ENCODE data around the gene SLC4A2. TPM values are rescaled to one million over a fixed set of nuclear protein-coding genes. Genes with fewer than 3 reads are reported as not detected.

The SLC4A2 gene
- total RNA-seq, 1 experiment from 2014 or later: 249 TPM

- intact Hi-C loops (cut with micrococcal nuclease; ENCODE audit: unreplicated experiment): no loop called here
- H3K36me3 ChIP-seq (ENCODE audit: control insufficient read depth, insufficient read depth, low read length): no peaks in the 10 kb centered on the region; the same call in 1 of the 2 replicates
- peaks cover 23% of the 10 kb centered on the region for H3K4me1 ChIP-seq
- H3K4me1 Mint-ChIP-seq (ENCODE audit: low read depth, unreplicated experiment): peaks cover 25% of the 10 kb centered on the region
- no TSS peak for BruUV-seq (replicated peaks)
- H3K27me3 Mint-ChIP-seq (ENCODE audit: insufficient read depth, unreplicated experiment): no peaks in the 10 kb centered on the region
- H3K4me3 Mint-ChIP-seq (ENCODE audit: unreplicated experiment): peak within 1 kb of the TSS; percentile 95
- H3K9me3 Mint-ChIP-seq (ENCODE audit: unreplicated experiment): no peaks in the 10 kb centered on the region
- no peaks in the 10 kb centered on the region for H3K9me3 ChIP-seq
- POLR2A ChIA-PET: interaction anchor here (0.5 kb wide), 1 partner anchor 37 kb away, joined by 14 read pairs; no protein-coding TSS in a partner anchor
- peak within 1 kb of the TSS; percentile 63 for H3K4me3 ChIP-seq (ENCODE audit: low read depth, low read length)
- CTCF ChIA-PET: interaction anchor here (0.6 to 1.6 kb wide), 3 partner anchors 23 to 66 kb away, joined by 3 to 6 read pairs (median 4); partner anchors contain the start of genes ABCB8 and FASTK
- TF ChIP-seq CTCF (IDR thresholded peaks at IDR 0.05; ENCODE audit: insufficient read depth in 1 of 2, low read depth in 1 of 2, low read length in 1 of 2, severe bottlenecking in 1 of 2, unreplicated experiment in 1 of 2): no peak
- no peak for DNase-seq
- H3K27ac Mint-ChIP-seq (ENCODE audit: unreplicated experiment): peak within 1 kb of the TSS; percentile 94
- no peaks in the 10 kb centered on the region for H3K27me3 ChIP-seq (replicated peaks; ENCODE audit: control insufficient read depth, insufficient read depth, low read length)
- peaks cover 23% of the 10 kb centered on the region for H3K36me3 Mint-ChIP-seq (ENCODE audit: insufficient read depth, unreplicated experiment)
These were observed 1.8 kb upstream of the SLC4A2 start, which contains the start of gene CDK5 for GRCh38 chr7:151057506-151057988. Gene CDK5 (minus strand): TSS chr7:151057897. CDS start chr7:151057848, 49 bp downstream.

GRCh38 chr7:151057989-151058780 is 1.2 kb upstream of the SLC4A2 start:
- Mint-ChIP-seq H3K9me3 (ENCODE audit: unreplicated experiment) (no peaks in the 10 kb centered on the region), H3K27ac (ENCODE audit: unreplicated experiment) (peak overlapping the region; percentile 94), H3K27me3 (ENCODE audit: insufficient read depth, unreplicated experiment) (no peaks in the 10 kb centered on the region), H3K4me1 (ENCODE audit: low read depth, unreplicated experiment) (peaks cover 25% of the 10 kb centered on the region), H3K36me3 (ENCODE audit: insufficient read depth, unreplicated experiment) (peaks cover 29% of the 10 kb centered on the region), H3K4me3 (ENCODE audit: unreplicated experiment) (peak overlapping the region; percentile 95)
- ChIA-PET CTCF (interaction anchor here (0.6 to 1.6 kb wide), 4 partner anchors 23 to 66 kb away, joined by 3 to 7 read pairs (median 5); partner anchors contain the start of genes ABCB8 and FASTK), POLR2A (interaction anchor here (0.5 to 0.9 kb wide), 4 partner anchors 29 to 462 kb away, joined by 3 to 14 read pairs (median 5); partner anchors contain the start of gene ABCB8)
- intact Hi-C loops (cut with micrococcal nuclease; ENCODE audit: unreplicated experiment): loop anchor here (1.0 to 2.0 kb wide), 2 partner anchors 30 to 53 kb away; partner anchors contain the start of gene ABCB8
- no peaks in the 10 kb centered on the region; the same call in 1 of the 2 replicates for H3K36me3 ChIP-seq (ENCODE audit: control insufficient read depth, insufficient read depth, low read length)
- no peaks in the 10 kb centered on the region for H3K9me3 ChIP-seq
- H3K4me1 ChIP-seq: peaks cover 23% of the 10 kb centered on the region
- no peaks in the 10 kb centered on the region for H3K27me3 ChIP-seq (replicated peaks; ENCODE audit: control insufficient read depth, insufficient read depth, low read length)
- H3K4me3 ChIP-seq (ENCODE audit: low read depth, low read length): peak overlapping the region; percentile 59
- no peak for TF ChIP-seq CTCF (IDR thresholded peaks at IDR 0.05; ENCODE audit: insufficient read depth in 1 of 2, low read depth in 1 of 2, low read length in 1 of 2, severe bottlenecking in 1 of 2, unreplicated experiment in 1 of 2)
- TSS peak; percentile 69 for BruUV-seq (replicated peaks)
- DNase-seq: peak; percentile 98 to 99

- H3K9me3 Mint-ChIP-seq (ENCODE audit: unreplicated experiment): no peaks in the 10 kb centered on the region
- POLR2A ChIA-PET: interaction anchor here (0.5 to 0.9 kb wide), 3 partner anchors 29 to 461 kb away, joined by 3 to 6 read pairs (median 4); partner anchors contain the start of gene ABCB8
- peaks cover 29% of the 10 kb centered on the region for H3K4me1 ChIP-seq
- CTCF ChIA-PET: interaction anchor here (1.0 to 1.6 kb wide), 2 partner anchors 31 to 65 kb away, joined by 4 to 7 read pairs; partner anchors contain the start of gene ABCB8
- no peaks in the 10 kb centered on the region; the same call in 1 of the 2 replicates for H3K36me3 ChIP-seq (ENCODE audit: control insufficient read depth, insufficient read depth, low read length)
- peaks cover 36% of the 10 kb centered on the region for H3K36me3 Mint-ChIP-seq (ENCODE audit: insufficient read depth, unreplicated experiment)
- peak overlapping the region; percentile 95 for H3K4me3 Mint-ChIP-seq (ENCODE audit: unreplicated experiment)
- DNase-seq: no peak
- no peaks in the 10 kb centered on the region for H3K9me3 ChIP-seq
- H3K4me3 ChIP-seq (ENCODE audit: low read depth, low read length): peak overlapping the region; percentile 59
- no peaks in the 10 kb centered on the region for H3K27me3 Mint-ChIP-seq (ENCODE audit: insufficient read depth, unreplicated experiment)
- H3K27me3 ChIP-seq (replicated peaks; ENCODE audit: control insufficient read depth, insufficient read depth, low read length): no peaks in the 10 kb centered on the region
- intact Hi-C loops (cut with micrococcal nuclease; ENCODE audit: unreplicated experiment): loop anchor here (1.0 to 2.0 kb wide), 2 partner anchors 31 to 52 kb away; partner anchors contain the start of gene ABCB8
- H3K27ac Mint-ChIP-seq (ENCODE audit: unreplicated experiment): peak overlapping the region; percentile 94
- TSS peak; percentile 86 for BruUV-seq (replicated peaks)
- H3K4me1 Mint-ChIP-seq (ENCODE audit: low read depth, unreplicated experiment): peaks cover 25% of the 10 kb centered on the region
- no peak for TF ChIP-seq CTCF (IDR thresholded peaks at IDR 0.05; ENCODE audit: insufficient read depth in 1 of 2, low read depth in 1 of 2, low read length in 1 of 2, severe bottlenecking in 1 of 2, unreplicated experiment in 1 of 2)
These were observed 515 bp upstream of the SLC4A2 start for GRCh38 chr7:151058781-151059366.

Measured in Caco-2 (cell line).